Dermis blood vessel endothelial cell (primary cell): ENCODE measurements around the gene MYL6B. TPM values are rescaled to one million over a fixed set of nuclear protein-coding genes. Genes with fewer than 3 reads are reported as not detected.
"Not testable (repeated sequence)": the region's sequence is repeated elsewhere in the genome, so short reads cannot be mapped to it uniquely, and the experiment has no call there.

ENCODE experiments used
- DNase-seq: peaks from one replicate; pipeline ENCODE4 v3.0.0; 2010
- total RNA-seq: library from RNA; depleted of rRNA; stranded (reverse); fragments of >200 nt; gene quantifications from 2 replicates; pipeline ENCODE4 v1.2.3, GENCODE V29; 2014

The MYL6B gene
- total RNA-seq, 1 donor from 2014 or later = 96.8 TPM

GRCh38 chr12:56154246-56154771, 1.9 kb downstream of the MYL6B start:
- DNase-seq = no peak

GRCh38 chr12:56154818-56155217, 2.4 kb downstream of the MYL6B start:
- no peak for DNase-seq

GRCh38 chr12:56155256-56155845, 3.0 kb downstream of the MYL6B start:
- no peak for DNase-seq

- not testable (repeated sequence) for DNase-seq
Observed at GRCh38 chr12:56156464-56157200, 4.2 kb downstream of the MYL6B start.

GRCh38 chr12:56157201-56158028, 5.0 kb downstream of the MYL6B start:
- peak; percentile 88 for DNase-seq

GRCh38 chr12:56158029-56158925, 5.9 kb downstream of the MYL6B start, which contains the start of gene MYL6:
Gene MYL6, plus strand, starts transcription at chr12:56158359. Its CDS starts 43 bp downstream, at chr12:56158402.
- DNase-seq = peak; percentile 99

- peak; percentile 69 for DNase-seq
Observed at GRCh38 chr12:56158926-56159461, 6.6 kb downstream of the MYL6B start.

GRCh38 chr12:56159482-56160192, 7.2 kb downstream of the MYL6B start:
- no peak for DNase-seq

- DNase-seq = peak; percentile 83
Observed at GRCh38 chr12:56160193-56160763, 7.9 kb downstream of the MYL6B start.

GRCh38 chr12:56160894-56161689, 8.7 kb downstream of the MYL6B start:
- no peak for DNase-seq

GRCh38 chr12:56161690-56162351, 9.4 kb downstream of the MYL6B start:
- no peak for DNase-seq

GRCh38 chr12:56162468-56163290, 10.3 kb downstream of the MYL6B start:
- DNase-seq = no peak

- DNase-seq = no peak
Observed at GRCh38 chr12:56163533-56164344, 11.4 kb downstream of the MYL6B start.

- no peak for DNase-seq
Observed at GRCh38 chr12:56164345-56164729, 11.9 kb downstream of the MYL6B start.

- no peak for DNase-seq
Observed at GRCh38 chr12:56165369-56165768, 13.0 kb downstream of the MYL6B start.

GRCh38 chr12:56169229-56169759, 16.9 kb downstream of the MYL6B start:
- no peak for DNase-seq

- no peak for DNase-seq
Observed at GRCh38 chr12:56172839-56173238, 20.5 kb downstream of the MYL6B start.
